Stimulated activated CD4-positive, alpha-beta T cell treated with anti-CD3 and anti-CD28 coated beads, Interleukin-12 subunit alpha, Interleukin-12 subunit beta, amount 100 ng/mL, for 48 hours (primary cell): ENCODE data around the gene PAK1IP1.

Source experiments
- DNase-seq, 3 donors: peaks; one replicate each; pipeline ENCODE4 v3.0.0-alpha.2; 2020; ENCODE audit warnings: low read depth in 2 of 3, low spot score in 1 of 3

Gene PAK1IP1

DNA sequence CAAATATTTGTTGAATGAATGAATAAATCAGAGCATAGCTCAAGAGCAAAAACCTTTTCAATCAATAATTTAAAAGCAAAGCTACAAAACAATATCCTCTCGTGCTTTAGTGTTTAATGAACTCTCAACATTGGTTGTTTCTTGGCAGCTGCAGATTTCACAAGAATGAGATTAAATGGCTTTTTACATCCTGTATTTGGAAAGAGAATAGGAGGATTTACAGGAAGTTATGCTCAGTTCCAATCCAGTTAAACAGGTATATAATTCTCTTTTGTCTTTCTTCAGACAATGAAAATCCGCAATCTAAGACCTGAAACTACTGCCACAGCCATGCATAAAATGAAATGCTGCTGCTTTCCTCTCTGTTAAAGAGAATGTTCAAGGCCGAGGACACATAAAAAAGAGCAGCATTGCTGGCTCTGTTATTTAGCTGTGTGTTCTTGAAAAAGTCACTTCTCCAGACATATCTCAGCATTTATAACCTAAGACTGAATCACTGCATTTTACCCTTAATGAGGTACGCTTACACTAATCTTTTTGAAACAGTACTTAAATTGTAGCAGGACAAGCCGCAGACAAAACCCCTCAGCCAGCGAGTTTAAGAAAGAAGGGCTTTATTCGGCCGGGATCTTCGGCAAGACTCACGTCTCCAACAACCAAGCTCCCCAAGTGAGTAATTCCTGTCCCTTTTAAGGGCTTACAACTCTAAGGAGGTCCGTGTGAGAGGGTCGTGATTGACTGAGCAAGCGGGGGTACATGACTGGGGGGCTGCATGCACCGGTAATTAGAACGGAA is 3.9 kb upstream of the PAK1IP1 start:
- DNase-seq: no peak

GRCh38 chr6:10692965-10693538 is 1.7 kb upstream of the PAK1IP1 start:
- no peak for DNase-seq

DNA sequence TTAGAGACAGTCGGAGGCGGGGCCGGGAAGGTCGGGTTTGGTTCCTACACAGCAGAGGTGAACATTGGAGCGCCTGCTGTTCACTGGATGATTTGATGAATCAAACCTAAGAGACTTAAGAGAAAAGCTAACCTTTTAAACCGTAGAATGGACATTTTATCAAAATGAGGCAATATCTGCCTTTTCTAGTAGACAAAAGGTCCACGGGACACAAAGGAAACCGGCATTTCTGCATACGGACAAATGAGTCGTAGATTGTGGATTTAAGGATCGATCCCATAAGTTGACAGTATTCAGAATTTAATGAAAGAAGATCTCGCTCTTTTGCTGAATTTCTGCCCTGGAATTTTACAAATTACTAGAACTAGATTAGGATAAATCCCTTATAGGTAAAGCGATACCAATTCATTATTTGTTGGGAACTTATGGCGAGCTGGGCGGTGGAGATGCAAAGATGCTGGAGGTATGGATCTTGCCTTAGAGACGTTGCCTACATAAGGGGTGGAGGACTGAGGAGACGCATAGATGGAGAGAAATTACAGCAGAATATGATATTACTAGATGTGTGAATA is 400 bp downstream of the PAK1IP1 start:
- no peak for DNase-seq

DNA sequence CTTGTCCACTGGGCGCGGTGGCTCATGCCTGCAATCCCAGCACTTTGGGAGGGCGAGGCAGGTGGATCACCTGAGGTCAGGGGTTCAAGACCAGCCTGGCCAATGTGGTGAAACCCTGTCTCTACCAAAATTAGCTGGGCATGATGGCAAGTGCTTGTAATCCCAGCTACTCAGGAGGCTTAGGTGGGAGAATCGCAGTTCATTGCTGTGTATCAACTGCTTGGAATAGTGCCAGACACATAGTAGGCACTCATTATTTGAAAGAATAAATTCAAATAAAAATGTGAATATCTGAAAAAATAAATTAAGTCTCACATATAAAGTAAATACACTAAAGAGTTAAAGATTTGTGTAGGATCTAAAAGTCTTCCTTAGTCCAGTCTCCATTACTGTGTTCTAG is 1.9 kb downstream of the PAK1IP1 start:
- no peak for DNase-seq

DNA sequence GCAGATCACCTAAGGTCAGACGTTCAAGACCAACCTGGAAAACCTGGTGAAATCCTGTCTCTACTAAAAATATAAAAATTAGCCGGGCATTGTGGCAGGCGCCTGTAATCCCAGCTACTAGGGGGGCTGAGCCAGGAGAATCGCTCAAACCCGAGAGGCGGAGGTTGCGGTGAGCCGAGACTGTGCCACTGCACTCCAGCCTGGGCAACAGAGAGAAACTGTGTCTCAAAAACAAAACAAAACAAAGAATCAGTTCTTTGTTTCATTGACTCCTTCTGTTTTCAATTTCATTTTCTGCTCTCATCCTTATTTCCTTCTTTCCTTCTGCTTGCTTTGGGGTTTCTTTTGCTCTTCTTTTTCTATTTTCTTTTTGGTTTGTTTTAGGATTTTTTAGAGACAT is 19.2 kb downstream of the PAK1IP1 start:
- DNase-seq: no peak

GRCh38 chr6:10719296-10719963 is 24.7 kb downstream of the PAK1IP1 start:
- DNase-seq: peak in 1 of 3 donors; percentile 61

- no peak for DNase-seq
Measured at GRCh38 chr6:10719964-10720264, 25.1 kb downstream of the PAK1IP1 start.

- DNase-seq: peak in 2 of 3 donors; percentile 18 to 35
Measured at GRCh38 chr6:10720265-10720959, 25.6 kb downstream of the PAK1IP1 start.

DNA sequence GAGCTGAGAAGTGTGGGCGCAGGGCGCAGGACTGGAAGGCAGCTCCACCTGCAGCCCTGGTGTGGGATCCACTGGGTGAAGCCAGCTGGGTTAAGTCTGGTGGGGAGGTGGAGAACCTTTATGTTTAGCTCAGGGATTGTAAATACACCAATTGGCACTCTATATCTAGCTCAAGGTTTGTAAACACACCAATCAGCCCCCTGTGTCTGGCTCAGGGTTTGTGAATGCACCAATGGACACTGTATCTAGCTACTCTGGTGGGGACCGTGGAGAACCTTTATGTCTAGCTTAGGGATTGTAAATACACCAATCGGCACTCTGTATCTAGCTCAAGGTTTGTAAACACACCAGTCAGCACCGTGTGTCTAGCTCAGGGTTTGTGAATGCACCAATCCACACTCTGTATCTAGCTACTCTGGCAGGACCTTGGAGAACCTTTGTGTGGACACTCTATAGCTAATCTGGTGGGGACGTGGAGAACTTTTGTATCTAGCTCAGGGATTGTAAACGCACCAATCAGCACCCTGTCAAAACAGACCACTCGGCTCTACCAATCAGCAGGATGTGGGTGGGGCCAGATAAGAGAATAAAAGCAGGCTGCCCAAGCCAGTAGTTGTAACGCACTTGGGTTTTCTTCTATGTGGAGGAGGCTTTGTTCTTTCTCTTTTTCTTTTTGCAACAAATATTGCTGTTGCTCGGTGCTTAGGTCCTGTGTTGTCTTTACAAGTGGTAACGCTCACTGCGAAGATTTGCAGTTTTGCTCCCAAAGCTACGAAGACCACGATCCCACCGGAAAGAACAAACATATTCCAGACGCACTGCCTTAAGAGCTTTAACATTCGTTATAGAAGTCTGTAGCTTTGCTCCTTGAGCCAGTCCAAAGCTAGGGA is 26.4 kb downstream of the PAK1IP1 start:
- peak in 1 of 3 donors; percentile 14 for DNase-seq

DNA sequence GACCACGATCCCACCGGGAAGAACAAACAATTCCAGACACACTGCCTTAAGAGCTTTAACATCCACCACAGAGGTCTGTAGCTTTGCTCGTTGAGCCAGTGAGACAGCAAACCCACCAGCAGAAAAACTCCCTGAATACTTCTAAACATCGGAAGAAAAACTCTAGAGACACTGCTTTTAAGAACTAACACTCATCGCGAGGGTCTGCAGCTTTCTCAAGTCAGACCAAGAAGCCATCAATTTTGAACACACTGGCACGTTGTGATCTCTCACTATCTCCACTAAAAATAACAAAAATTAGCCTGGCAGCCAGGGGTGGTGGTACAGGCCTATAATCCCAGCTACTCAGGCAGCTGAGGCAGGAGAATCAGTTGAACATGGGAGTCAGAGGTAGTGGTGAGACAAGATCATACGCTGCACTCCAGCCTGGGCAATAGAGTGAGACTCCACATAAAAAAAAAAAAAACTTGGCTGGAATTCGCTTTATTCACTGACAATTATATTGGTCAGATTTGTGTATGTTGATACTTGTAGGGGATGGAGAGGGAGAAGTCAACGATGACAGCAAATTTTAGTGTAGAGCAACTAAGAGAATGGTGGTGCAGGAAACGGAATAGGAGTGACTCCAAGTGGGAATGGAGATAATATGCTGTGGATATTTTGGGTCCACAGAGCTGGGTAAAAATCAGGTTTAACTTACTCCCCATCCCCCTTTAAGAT is 27.2 kb downstream of the PAK1IP1 start:
- DNase-seq: no peak

GRCh38 chr6:10722570-10722819 is 27.7 kb downstream of the PAK1IP1 start:
- no peak for DNase-seq

GRCh38 chr6:10722820-10723566 is 28.2 kb downstream of the PAK1IP1 start, which contains the start of gene TMEM14C:
Gene TMEM14C, plus strand, starts transcription at chr6:10723070. Its CDS starts 1,544 bp downstream, at chr6:10724614.
- peak; percentile 82 to 91 (median 91) for DNase-seq

DNA sequence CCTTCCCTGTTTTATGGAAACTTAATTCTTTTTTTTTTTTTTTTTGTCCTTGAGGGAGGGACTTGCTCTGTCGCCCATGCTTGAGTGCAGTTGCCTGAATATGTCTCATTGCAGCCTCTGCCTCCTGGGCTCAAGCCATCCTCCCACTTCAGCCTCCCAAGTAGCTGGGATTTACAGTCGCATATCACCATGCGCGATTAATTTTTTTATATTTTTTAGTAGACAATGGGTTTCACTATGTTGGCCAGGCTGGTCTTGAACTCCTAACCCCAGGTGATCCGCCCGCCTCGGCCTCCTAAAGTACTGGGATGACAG is 28.8 kb downstream of the PAK1IP1 start:
- DNase-seq: no peak

- DNase-seq: no peak
Measured at GRCh38 chr6:10725044-10725443, 30.3 kb downstream of the PAK1IP1 start.

DNA sequence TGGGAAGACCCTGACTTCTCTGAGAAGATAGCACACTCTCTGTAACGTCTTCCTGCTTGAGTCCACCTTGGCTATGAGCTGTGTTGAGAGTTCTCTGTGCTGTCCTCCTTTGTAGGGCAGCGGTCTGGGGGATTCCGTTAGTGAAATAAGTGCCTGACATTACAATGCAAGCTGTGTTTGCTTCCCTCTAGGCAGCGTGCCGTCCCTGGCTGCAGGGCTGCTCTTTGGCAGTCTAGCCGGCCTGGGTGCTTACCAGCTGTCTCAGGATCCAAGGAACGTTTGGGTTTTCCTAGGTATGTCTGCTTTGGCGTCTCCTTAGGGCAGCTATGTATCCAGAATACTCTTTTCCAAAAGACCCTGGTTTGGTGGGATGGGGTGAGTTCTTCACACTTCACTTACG is 30.9 kb downstream of the PAK1IP1 start:
- no peak for DNase-seq

GRCh38 chr6:10730254-10730653 is 35.5 kb downstream of the PAK1IP1 start:
- no peak for DNase-seq

DNA sequence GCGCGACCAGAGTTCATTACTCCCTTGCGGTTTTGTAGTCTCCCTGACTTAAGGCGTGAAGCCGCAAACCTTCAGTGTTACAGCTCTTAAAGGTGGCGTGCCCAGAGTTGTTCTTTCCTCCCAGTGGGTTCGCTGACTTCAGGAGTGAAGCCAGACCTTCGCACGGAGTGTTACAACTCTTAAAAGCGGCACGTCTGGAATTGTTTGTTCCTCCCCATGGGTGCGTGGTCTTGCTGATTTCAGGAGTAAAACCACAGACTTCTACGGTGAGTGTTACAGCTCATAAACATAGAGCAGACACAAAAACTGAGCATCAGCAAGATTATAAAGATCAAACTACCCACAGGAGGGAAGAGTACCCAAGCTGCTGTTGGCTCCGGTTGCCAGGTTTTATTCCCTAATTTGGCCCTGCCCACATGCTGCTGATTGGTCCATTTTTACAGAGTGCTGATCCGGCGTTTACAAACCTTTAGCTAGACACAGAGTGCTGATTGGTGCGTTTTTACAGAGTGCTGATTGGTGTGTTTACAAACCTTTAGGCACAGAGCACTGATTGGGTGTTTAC is 38.5 kb downstream of the PAK1IP1 start:
- DNase-seq: no peak

GRCh38 chr6:10733863-10734262 is 39.1 kb downstream of the PAK1IP1 start:
- DNase-seq: no peak

DNA sequence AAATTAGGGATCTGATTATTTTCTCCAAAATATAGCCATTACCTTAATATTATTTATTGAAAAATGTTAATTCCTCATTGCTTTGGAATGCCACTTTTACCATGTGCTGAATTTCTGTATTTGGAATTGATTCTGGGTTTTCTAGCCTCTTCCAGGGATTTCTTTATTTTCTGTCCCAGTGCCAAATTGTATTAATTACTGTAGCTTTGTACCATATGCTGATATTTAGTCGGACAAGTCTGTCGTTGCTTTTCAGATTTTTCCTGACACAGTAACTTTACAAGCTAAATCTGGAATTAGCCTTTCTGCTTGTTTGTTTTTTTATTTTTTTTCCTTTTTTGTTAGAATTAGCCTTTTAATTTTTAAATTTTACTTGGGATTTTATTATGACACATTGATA is 42.0 kb downstream of the PAK1IP1 start:
- no peak for DNase-seq
